Mucosa of descending colon (tissue), 3 donors: ENCODE measurements around the gene ATP8A2. TPM values are rescaled to one million over a fixed set of nuclear protein-coding genes. Genes with fewer than 3 reads are reported as not detected.

Source experiments
- ATAC-seq: fragments of 200-7000 bp; cut with Tn5 transposase; one replicate; pipeline ENCODE4 v1.9.1; 2020; ENCODE audit warnings: mild to moderate bottlenecking, moderate library complexity
- DNase-seq, 3 donors: peaks; one replicate each; pipeline ENCODE4 v3.0.0-alpha.2; 2020
- H3K36me3 ChIP-seq: fragments of 200-600 bp; one replicate; pipeline ENCODE4 v1.8.0; 2021; ENCODE audit warnings: low read depth, mild to moderate bottlenecking
- H3K4me1 ChIP-seq: fragments of 200-600 bp; one replicate; pipeline ENCODE4 v1.8.0; 2021; ENCODE audit warnings: low read depth, mild to moderate bottlenecking
- H3K4me3 ChIP-seq: fragments of 200-600 bp; one replicate; pipeline ENCODE4 v1.8.0; 2021; ENCODE audit warnings: mild to moderate bottlenecking
- H3K9me3 ChIP-seq: fragments of 200-600 bp; one replicate; pipeline ENCODE4 v1.8.0; 2021; ENCODE audit warnings: mild to moderate bottlenecking
- CTCF ChIP-seq: fragments of 200-600 bp; IDR thresholded peaks from one replicate; pipeline ENCODE4 v1.8.0; 2022; ENCODE audit warnings: antibody characterized with exemption, mild to moderate bottlenecking
- intact Hi-C, 2 donors: fragments of 100-400 bp; cut with DNase I in 1 of 2; cut with micrococcal nuclease in 1 of 2; formaldehyde crosslinking; loops; one replicate each; pipeline versions ENCODE4 v1.11.0 to v1.11.1; 2022; cut with DNase I, micrococcal nuclease
- total RNA-seq, 3 donors: library from RNA; stranded (reverse); fragmentation: NEBNext Ultra II Directional in 2 of 3; extraction: Animal tissue kit (Norgen Biotek cat#: 25700) in 2 of 3; gene quantifications; one replicate each; pipeline versions ENCODE4 v1.2.1 to v1.2.4, GENCODE V29; 2021 to 2023
- donor health status: DM: no; HTN: no; CAD: no; lungs with moderate emphysema.
- donor health status: DM: no; HTN: no; CAD: no.
- donor health status: DM: no; HTN: yes; CAD: no.

The ATP8A2 gene
- total RNA-seq, 3 donors from 2014 or later, result 0.22 to 3.6 (median 0.41) TPM

- Histone ChIP-seq H3K9me3 (no peaks in the 10 kb centered on the region), H3K36me3 (no peaks in the 10 kb centered on the region), H3K4me1 (peaks cover 10% of the 10 kb centered on the region), H3K4me3 (no peak overlapping the region)
- intact Hi-C loops, result no loop called here
- DNase-seq (peak; percentile 29 to 55 (median 35)), ATAC-seq (peak; percentile 93)
- TF ChIP-seq CTCF, result no peak
These were observed 381.3 kb downstream of the ATP8A2 start for GRCh38 chr13:25752957-25753551.

GRCh38 chr13:25753976-25754375 is 382.2 kb downstream of the ATP8A2 start:
- Histone ChIP-seq H3K4me3 (no peak overlapping the region), H3K36me3 (no peaks in the 10 kb centered on the region), H3K4me1 (peaks cover 10% of the 10 kb centered on the region), H3K9me3 (no peaks in the 10 kb centered on the region)
- DNase-seq, result no peak
- ATAC-seq, result no peak
- intact Hi-C loops, result no loop called here
- no peak for TF ChIP-seq CTCF

- ATAC-seq (no peak), DNase-seq (no peak)
- Histone ChIP-seq H3K4me1 (peaks cover 10% of the 10 kb centered on the region), H3K36me3 (no peaks in the 10 kb centered on the region), H3K4me3 (no peak overlapping the region), H3K9me3 (no peaks in the 10 kb centered on the region)
- no peak for TF ChIP-seq CTCF
- intact Hi-C loops, result no loop called here
These were observed 384.5 kb downstream of the ATP8A2 start for GRCh38 chr13:25756251-25756650.

GRCh38 chr13:25756912-25757311 is 385.1 kb downstream of the ATP8A2 start:
- ATAC-seq (no peak), DNase-seq (no peak)
- H3K4me3 ChIP-seq, result no peak overlapping the region
- TF ChIP-seq CTCF, result no peak
- no peaks in the 10 kb centered on the region for H3K9me3 ChIP-seq
- intact Hi-C loops, result no loop called here
- H3K36me3 ChIP-seq, result no peaks in the 10 kb centered on the region
- peaks cover 10% of the 10 kb centered on the region for H3K4me1 ChIP-seq

GRCh38 chr13:25761041-25761440 is 389.3 kb downstream of the ATP8A2 start:
- intact Hi-C loops, result no loop called here
- ATAC-seq (no peak), DNase-seq (no peak)
- H3K4me3 ChIP-seq, result no peak overlapping the region
- no peak for TF ChIP-seq CTCF
- H3K4me1 ChIP-seq, result no peaks in the 10 kb centered on the region
- H3K9me3 ChIP-seq, result no peaks in the 10 kb centered on the region
- H3K36me3 ChIP-seq, result no peaks in the 10 kb centered on the region

GRCh38 chr13:25762281-25762680 is 390.5 kb downstream of the ATP8A2 start:
- intact Hi-C loops, result no loop called here
- Histone ChIP-seq H3K4me1 (no peaks in the 10 kb centered on the region), H3K36me3 (no peaks in the 10 kb centered on the region), H3K9me3 (no peaks in the 10 kb centered on the region), H3K4me3 (no peak overlapping the region)
- ATAC-seq (no peak), DNase-seq (no peak)
- no peak for TF ChIP-seq CTCF
